Left forelimb (tissue), 1 donor: Measurements from ENCODE around the gene CSNK1G2.
A peak's percentile ranks its signal among the peaks of the same experiment; 100 is the strongest.

Source experiments
- DNase-seq: peaks from one replicate; pipeline ENCODE4 v3.0.0-alpha.2; 2018; ENCODE audit warnings: low spot score

CSNK1G2 gene

DNA sequence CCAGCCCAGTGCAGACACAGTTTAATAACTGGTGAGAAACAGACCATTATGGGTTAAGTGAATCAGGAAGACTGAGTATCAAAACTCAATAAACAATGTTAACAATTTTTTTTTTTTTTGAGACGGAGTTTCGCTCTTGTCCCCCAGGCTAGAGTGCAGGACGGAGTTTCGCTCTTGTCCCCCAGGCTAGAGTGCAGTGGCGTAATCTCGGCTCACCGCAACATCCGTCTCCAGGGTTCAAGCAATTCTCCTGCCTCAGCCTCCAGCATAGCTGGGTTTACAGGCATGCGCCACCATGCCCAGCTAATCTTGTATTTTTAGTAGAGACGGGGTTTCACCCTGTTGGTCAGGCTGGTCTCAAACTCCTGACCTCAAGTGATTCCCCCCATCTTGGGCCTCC lies 47.5 kb downstream of the CSNK1G2 start:
- peak; percentile 56 for DNase-seq

DNA sequence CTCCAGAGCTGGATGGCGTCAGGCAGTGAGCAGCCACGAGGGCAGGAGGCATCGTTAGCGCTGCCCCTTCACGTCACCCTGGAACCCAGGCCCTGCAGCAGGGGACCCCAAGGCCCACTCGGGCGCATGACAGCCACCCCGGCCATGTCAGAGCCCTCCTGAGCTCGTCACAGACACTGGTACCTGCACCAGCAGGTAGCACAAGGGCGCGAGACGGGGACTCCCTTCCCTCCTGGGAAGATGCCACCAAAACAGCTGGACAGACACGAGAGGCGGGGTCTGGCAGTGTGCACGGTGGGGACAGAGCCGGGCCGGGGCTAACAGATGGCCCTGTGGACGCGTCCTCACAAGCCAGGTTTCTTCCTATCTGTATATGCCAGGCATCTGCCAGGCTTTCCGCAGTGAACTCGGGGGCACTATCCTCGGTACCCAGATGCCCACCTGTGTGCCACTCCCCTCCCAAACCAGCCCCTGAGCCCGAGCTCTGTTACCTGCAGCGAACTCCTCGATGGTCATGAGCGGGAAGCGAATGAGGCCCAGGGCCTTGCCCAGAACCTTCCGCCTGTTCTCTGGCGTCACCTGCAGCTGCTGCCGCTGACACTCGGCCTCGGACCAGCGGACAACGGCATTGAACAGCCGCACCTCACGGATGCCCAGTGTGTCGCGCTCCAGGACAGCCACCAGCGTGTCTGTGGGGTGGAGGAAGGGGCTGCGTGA lies 48.7 kb downstream of the CSNK1G2 start:
- peak; percentile 60 for DNase-seq

DNA sequence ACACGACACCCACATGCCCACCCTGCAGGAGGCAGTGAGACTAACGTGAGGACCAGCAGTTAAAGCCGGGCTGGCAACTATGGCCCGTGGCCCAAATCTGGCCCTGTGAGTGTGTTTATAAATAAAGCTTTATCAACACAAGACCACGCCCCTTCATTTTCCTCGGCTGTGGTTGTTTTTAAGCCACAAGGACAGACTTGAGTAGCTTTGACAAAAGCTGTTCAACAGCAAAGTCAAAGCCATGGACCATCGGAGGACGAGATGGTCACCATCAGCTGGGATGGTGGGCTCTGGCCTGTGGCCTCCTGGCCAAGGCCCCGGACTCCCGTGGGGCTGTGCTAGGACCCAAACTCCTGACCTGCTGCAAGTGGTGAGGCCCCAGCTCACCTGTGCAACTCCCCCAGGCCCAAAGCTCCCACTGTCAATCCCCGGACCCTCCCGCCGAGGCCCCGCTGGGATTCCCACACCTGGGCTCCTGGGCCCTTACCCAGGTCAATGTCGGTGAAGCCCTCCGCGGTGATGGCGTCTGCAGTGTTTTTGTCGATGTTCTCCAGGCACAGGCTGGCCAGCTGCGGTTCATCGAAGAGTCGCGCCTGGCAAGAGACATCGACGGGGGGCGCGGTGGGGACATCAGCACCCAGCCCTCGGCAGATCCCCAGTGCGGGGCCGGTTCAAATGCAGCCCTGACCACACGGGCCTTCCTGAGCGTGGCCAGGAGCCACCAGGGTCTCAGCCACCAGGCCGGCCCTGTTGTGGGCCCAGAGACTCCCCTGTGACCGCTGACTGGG lies 49.5 kb downstream of the CSNK1G2 start:
- peak; percentile 60 for DNase-seq

DNA sequence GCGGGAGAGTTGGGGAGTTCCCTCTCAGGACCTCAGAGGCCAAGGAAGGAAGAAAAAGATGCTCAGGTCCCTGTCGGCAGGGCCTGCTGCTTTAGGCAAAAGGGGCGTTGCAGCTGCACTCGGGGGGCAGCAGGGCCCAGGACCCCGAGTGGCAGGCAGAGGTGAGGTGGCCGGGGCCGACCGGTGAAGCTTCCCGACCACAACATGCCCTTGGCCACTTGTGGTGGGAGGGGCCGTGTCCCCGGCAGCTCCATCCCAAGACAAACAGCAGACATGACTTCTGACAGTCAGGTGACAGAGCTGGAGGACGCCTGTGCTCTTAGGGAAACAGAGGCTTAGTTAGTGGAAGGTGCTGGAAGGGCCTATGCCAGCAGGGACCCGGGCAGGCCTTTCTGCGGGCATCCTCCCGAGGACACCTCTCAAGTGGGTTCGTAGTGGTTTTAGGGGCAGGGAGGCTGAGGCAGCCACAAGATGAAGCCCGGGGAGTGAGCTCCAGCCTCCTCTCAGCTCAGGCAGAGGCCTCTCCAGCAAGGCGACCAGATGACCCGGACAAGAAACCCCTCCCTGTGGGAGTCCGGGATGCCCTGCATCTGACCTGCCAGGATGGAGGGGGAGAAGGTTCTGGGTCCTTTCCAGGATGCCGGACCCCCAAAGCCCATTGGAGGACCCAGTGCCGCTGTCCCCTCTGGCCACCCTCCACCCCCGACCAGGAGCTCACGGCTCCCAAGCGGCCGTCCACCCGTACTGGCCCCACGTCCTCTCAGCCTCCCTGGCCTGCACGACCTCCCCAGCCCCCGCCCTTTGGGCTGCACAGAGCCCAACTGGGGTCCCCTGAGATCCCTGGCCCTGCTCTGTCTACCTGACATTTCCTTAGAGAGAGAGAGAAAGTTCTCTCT lies 50.3 kb downstream of the CSNK1G2 start:
- peak; percentile 61 for DNase-seq

DNA sequence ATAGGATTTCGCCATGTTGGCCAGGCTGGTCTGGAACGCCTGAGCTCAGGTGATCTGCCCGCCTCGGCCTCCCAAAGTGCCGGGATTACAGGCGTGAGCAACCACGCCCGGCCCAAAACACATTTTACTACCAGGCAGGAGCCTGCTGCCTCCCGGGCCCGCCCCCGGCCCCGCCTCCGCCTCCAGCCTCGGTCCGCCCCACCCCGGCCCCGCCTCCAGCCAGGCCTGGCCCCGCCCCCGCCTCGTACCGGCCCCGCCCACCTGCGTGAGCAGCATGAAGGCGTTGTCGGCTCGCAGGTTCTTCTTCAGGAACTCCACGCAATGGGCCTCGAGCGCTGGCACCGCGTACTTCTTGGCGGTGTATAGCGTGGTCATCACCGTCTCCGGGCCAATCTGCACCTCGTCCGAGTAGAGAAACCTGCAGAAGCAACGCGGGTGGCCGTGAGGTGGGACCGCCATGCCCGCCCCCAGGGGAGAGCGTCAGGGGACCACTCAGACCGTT lies 51.8 kb downstream of the CSNK1G2 start:
- DNase-seq: no peak

DNA sequence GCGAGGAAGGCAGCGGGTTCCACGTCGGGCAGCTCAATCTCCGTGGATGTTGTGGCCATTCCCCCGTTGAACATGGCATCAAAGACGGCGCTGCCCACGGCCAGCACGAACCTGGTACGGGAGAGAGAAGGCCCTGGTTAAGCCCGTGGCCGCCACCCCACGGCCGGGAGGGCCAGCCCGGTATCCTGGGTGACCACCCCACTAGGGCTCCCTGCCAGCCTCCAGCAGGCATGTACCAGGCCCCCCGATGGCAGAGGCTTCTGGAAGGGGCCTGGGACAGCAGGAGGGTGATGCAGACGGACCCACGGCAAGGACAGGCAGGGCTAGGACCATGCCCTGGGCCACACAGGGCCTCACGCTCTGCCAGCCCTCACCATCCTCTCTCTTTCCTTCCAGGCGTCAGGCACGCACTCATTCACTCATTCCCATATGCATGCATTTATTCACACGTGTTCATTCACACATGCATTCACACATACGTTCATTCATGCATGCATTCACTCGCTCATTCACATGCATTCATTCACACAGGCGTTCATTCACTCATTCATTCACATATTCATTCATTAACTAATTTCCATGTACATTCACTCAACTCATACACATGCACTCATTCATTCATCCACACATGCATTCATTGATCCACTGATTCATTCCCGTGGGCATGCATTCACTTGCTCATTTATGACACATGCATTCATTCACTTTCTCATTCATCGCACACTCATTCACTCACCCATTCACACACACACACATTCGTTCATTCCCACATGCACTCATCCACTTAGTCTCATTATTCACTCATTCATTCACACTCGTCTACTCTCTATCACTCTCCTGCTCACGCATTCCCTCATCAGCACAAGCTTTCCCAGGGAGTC lies 56.6 kb downstream of the CSNK1G2 start:
- no peak for DNase-seq

DNA sequence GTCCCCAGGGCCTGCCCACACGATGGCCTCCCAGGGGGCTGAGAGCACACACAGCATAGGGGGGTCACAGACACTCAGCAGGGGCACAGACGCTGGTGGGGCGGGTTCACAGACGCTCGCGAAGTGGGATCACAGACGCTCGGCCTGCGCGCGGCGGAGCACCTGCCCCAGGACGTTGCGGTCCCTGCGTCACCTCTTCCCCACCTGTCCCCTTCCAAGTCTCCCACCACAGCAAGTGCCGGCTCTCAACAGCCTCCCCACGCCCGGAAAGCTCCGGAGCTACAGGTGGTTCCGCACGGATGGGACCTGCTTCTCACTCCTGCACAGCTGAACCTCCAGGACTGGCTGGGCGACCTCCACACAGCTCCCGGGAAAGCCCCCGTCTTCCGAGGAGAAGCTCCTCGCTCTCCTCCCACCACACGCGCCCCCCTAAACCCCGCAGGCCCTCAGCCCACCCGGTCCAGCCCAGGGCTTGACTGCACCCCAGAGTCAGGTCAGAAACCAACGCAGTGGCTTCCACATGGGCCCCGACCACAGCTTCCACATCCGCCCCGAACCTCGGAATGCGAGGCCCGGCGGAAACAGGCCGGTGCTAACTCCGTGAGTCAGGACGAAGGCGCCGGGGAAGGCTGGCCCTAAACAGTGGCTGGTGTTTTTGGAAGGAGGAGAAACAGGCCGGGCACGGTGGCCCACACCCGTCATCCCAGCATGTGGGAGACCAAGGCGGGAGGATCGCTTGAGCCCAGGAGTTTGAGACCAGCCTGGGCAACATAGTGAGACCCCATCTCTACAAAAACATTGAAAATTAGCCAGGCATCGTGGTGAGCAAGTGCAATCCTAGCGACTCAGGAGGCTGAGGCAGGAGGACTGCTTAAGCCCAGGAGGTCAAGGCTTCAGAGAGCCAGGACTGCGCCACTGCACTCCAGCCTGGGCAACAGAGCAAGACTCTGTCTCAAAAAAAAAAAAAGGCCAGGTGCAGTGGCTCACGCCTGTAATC lies 58.0 kb downstream of the CSNK1G2 start:
- no peak for DNase-seq

DNA sequence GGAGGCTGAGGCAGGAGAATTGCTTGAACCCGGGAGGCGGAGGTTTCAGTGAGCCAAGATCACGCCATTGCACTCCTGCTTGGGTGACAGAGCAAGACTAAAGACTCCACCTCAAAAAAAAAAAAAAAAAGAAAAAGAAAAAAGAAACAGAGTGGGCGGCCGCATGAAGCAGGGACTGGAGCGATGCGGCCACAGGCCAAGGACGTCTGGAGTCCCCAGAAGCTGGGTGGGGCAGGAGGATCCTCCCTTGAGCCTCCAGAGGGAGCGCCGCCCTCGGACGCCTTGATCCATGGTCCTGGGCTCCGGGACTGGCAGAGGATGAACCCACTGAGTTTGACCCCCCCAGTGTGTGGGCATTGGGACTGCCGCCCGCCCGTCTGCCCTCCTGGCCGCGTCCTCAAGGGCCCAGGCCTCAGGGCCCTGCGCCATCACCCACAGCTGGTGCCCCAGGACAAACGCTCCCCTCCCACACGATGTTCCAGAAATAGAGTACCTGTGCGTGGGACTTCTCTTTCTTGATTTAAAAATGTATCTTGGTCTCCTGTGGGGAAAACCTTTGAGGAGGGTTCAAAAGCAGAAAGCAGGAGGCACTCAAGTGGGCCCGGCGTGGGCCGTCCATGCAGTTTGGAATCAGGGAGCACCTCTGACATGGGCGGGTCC lies 59.0 kb downstream of the CSNK1G2 start:
- DNase-seq: no peak

DNA sequence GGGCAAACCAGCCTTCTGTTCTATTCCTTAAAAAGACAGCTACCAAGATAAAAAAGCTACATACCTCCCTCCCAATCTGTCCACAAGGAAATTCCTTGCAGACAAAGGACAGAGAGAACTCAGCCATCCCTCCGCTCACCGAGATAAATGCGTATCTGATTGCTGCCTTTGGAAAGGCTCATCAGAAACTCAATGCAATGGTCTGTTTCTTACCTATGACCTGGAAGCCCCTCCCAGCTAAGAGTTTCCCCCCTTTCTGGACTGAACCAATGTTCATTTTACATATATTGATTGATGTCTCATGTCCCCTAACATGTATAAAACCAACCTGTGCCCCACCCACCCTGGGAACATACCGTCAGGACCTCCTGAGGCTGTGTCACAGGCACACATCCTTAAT lies 62.9 kb downstream of the CSNK1G2 start:
- DNase-seq: no peak

DNA sequence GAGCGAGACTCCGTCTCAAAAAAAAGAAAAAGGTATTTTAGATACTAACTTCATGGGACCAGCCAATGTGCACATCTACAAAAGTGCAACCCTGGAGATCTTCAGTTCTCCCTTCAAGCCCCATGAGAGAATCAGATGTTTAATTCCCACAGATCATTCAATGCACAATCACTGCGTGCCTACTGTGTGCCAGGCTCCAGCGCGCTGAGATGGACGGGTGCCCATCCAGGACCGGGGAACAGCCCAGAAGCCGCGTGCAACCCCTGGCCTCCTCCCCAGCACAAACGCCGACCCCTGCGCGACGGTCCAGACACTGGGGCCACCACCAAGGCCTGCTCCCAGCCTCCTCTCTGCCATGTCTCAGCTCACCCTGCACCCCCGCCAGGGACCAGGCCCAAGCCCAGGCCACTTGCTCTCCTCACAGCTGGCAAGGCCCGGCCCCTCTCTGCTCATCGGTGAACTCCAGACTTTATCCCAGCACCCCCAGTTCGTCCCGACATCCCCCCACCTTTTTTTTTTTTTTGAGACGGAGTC lies 69.2 kb downstream of the CSNK1G2 start:
- DNase-seq: no peak

DNA sequence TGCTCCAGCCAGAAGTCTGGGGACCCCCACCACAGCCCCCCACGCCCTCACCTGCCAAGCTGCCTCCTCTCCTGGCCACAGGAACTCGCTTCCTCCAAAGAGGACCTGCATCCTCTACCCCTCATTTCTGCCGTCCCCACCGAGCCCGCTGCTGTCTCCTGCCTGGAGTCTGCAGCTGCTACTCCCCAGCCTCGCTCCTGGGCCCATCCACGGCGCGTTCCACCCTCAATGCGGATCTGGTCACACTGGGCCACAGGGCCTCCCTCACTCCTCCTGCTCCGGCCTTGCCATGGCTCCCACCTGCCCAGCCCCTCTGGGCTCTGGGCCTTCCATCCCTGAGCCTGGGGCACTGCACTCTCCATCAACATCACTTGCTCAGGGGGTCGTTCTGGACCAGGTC lies 70.2 kb downstream of the CSNK1G2 start:
- DNase-seq: no peak

DNA sequence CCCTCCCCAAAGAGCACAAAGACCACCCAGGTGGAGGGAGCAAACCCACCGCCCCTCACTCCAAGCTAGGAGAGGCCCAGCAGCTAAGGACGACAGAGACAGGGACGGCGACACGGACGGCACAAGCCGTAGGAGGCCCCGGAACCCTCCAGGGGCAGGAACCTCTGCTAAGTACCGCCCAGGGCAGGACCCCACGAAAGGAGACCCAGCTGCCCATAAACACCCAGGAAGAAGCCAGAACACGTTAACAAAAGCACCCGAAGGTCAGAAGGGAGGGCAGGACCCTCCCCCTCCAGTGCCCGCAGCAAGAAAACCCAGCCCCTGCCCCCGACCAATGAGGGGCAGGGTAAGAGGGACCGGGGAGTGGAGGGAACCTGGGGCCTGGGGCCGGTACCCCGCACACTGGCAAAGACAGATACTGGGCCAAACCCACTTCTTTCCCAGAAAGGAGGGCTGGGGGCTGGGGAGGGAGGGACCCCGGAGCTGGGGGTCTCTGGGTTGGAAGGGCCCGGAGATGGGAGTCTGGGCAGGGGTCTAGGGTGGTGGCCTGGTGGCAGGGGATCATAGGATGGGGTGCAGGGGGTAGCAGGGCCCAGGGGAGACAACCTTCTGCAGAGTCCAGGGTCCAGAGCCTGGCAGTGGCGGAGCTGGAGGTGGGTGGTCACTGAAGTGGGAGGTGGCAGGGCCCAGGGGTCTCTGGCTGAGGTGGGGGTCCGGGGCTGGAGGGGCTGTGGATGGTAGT lies 72.1 kb downstream of the CSNK1G2 start:
- no peak for DNase-seq

DNA sequence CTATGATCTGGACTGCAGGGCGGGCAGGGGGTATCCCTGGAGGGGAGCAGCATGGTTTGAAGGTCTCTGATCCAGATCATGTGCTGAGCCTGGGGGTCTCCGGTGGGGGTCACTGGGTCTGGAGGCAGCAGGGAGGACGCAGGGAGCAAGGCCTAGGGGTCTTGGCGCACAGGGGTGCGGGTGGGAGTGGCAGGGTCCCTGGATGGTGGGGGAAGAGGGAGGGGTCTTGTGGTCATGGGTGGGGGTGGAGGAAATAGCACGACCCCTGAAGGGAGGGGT lies 72.7 kb downstream of the CSNK1G2 start:
- DNase-seq: no peak

DNA sequence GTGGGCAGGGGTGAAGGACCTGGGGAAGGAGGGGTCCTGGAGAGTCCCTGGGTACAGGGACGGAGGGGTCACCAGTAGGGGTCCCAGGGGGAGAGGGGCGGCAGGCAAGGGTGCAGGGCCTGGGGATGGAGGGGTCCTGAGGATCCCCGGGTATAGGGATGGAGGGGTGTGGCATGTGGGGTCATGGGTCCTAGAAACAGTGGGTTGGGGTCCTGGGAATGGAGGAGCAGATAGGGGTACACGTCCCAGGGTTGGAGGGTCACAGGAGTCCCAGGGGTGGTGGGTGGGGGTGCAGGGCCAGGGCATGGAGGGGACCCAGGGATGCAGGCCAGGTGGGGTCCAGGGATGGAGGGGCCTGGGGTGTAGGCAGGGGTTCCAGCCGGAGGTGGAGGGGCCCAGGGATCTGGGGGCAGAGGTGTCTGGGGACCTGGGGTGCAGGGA lies 73.2 kb downstream of the CSNK1G2 start:
- DNase-seq: no peak

DNA sequence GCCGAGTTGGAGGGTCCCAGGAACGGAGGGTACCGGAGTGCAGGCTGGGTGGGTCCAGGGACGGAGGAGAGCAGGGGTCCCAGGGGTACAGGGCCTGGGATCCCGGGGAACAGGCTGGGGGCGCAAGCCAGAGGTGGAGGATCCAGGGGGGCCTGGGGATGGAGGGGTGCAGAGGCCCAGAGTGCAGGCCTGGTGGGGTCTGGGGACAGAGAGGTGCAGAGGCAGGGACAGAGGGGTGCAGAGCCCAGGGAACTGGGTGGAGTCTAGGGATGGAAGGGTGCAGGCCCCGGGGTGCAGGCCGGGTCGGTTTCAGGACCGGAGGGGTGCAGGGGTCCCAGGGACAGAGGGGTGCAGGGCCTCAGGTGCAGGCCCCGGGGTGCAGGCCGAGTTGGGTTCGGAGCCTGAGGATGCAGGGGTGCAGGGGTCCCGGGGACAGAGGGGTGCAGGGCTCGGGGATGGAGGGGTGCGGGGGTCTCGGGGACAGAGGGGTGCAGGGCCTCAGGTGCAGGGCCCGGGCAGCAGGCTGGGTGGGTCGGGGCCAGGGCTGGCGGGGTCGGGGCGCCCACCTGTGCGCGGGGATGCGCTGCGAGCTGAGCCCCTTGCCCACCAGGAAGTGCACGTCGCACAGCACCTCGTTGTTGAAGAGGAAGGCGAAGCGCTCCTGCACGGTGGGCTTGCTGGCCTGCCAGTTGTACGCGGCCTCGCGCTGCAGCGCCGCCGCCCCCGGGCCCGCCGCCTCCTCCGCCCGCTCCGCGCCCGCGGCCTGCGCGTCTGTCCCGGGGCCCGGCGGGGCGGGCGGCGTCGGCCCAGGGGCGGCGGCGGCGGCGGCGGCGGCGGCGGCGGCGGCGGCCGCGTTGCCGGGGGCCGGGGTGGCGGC lies 74.0 kb downstream of the CSNK1G2 start:
- no peak for DNase-seq

DNA sequence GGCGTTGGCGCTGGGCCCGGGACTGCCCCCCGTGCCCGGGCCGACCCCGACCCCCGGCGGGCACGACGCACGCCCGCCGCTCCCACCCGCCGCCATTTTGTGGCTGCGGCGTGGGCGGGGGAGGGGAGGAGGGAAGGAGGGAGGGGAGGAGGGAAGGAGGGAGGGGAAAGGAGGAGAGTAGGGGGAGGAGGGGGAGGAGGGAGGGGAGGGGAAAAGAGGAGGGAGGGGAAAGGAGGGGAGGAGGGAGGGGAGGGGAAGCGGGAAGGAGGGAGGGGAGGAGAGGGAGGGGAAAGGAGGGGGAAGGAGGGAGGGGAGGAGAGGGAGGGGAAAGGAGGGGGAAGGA lies 74.6 kb downstream of the CSNK1G2 start, which contains the start of gene BTBD2:
BTBD2 (minus strand) TSS at position 107 of the 343 bp plus-strand sequence; CDS start at position 96, 11 bp downstream.
- no peak for DNase-seq

DNA sequence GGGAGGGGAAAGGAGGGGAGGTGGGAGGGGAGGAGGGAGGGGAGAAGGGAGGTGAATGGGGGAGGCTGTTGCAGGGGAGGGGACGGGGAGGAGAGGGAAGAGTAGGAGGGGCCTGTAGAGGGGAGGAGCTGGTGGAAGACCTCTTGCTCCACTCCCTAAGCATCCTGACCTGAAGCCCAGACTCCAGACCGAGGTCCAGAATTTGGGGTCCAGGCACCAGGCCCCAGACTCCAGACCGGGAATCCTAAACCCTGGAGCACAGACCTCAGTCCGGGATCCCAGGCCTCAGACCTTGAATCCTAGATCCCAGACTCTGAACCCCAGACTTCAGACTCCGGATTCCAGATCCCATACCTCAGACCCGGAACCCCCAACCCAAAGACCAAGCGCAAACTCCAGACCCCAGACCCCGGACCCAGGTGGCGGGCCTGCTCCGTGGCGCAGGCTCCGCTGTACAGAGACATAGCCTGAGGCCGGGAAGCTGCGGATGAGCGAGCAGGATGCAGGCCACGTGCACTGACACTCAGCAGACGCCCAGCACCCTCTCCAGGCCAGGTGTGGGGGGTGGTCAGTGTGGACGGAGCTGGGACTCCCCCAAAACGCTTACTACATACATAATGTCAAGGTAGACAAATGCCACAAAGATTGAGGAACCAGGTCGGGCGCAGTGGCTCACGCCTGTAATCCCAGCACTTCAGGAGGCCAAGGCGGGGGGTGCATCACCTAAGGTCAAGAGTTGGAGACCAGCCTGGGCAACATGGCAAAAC lies 75.3 kb downstream of the CSNK1G2 start:
- DNase-seq: no peak
